ENCODE measurements around the gene CRLF2.
"Not testable (repeated sequence)": the region's sequence is repeated elsewhere in the genome, so short reads cannot be mapped to it uniquely, and the experiment has no call there.

The CRLF2 gene

DNA sequence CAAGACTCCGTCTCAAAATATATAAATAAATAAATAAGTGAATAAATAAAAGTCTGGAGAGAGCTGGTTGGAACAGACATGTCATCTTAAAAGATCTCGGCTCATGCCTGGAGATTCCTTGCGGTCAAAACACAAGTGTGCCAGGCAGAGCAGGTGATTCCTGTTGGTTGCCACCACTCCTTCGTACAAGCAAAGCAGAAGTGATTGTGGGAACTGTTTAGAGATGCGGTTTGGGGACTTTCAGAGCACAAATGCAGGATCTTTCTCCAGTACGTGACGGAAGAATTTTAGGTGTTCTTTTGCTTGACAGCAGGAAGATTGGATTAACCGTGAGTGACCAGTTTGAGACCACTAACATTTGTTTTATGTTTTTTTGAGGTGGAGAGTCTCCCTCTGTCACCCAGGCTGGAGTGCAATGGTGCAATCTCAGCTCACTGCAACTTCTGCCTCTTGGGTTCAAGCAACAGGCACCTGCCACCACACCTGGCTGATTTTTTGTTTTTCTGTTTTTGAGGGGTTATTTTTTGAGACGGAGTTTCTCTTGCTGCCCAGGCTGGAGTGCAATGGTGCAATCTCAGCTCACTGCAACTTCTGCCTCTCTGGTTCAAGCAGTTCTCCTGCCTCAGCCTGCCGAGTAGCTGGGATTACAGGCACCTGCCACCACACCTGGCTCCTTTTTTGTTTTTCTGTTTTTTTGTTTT, 2.8 kb upstream of the CRLF2 start:
- no peak for DNase-seq (ENCODE audit: low read depth, low spot score)

DNA sequence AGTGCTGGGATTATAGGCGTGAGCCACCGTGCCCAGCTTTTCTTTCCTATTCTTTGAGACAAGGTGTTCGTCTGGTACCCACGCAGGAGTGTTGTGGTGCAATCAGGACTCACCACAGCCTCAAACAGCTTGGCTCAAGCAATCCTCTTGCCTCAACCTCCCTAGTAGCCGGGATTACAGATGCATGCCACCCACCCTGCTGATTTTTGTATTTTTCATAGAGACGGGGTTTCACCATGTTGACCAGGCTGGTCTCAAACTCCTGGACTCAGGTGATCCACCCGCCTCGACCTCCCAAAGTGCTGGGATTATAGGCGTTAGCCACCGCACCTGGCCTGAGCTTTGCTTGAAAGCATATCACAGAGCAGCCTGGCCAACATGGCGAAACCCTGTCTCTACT, 1.5 kb upstream of the CRLF2 start:
- DNase-seq (ENCODE audit: low read depth, low spot score), result no peak

GRCh38 chrX:1210844-1211243, 1.6 kb downstream of the CRLF2 start:
- DNase-seq (ENCODE audit: low read depth, low spot score), result no peak

GRCh38 chrX:1207496-1208025, 4.9 kb downstream of the CRLF2 start:
- DNase-seq (ENCODE audit: low read depth, low spot score), result no peak

DNA sequence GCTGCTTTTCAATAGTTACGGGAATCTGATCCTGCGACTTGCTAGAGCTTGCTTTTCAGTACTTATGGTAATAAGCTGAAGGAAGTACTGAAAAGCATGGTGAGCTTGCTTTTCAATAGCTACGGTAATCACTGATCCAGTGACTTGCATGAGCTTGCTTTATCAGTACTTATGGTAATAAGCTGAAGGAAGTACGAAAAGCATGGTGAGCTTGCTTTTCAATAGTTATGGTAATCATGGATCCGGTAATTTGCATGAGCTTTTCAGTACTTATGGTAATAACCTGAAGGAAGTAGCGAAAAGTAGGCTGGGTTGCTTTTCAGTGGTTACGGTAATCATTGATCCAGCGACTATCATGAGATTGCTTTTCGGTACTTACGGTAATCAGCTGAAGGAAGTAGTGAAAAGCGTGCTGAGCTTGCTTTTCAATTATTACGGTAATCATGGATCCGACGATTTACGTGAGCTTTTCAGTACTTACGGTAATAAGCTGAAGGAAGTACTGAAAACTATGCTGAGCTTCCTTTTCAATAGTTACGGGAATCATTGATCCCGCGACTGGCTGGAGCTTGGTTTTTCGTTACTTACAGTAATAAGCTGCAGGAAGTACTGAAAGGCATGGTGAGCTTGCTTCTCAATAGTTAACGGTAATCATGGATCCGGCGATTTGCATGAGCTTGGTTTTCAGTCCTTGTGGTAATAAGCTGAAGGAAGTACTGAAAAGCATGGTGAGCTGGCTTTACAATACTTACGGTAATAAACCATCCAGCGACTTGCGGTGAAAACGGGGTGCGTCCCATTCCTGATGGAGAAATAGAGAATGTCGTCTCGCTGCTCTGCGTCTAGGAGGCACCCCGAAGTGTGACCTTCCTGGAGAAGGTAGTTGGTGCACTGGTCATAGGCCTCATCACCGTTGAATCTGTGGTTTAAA, 6.5 kb downstream of the CRLF2 start:
- peak; percentile 90 for DNase-seq (ENCODE audit: low read depth, low spot score)

DNA sequence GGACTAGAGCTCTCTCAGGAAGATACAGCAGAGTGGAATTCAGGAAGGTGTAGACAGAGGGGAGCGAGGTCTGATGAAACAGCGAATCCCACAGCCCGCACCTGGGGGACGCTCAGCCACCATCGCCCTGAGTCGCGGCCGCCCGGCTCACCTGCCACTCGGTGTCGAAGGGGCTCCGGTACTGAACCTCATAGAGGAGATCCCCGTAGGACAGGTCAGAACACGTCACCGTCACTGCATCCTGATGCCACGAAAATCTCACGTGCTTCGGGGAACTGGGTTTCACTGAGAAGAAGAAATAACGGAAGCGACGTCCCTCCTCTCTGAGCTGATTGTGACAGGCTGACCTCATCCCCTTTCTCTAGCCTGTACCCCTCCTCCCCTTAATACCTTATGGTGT, 10.2 kb downstream of the CRLF2 start:
- DNase-seq (ENCODE audit: low read depth, low spot score), result no peak

DNA sequence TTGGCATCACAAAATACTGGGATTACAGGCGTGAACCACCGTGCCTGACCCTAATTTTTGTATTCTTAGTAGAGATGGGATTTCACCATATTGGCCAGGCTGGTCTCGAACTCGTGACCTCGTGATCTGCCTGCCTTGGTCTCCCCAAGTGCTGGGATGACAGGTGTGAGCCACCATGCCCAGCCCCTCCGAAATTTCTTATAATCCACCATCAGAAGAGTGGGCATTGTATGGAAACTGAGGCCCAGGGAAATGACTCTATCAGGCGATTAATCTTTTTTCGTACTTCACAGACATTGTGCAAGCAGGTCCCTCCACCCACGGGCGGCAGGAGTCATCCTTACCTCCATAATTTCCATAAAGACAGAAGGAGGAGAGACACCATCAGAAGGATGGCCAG, 16.0 kb downstream of the CRLF2 start:
- DNase-seq (ENCODE audit: low read depth, low spot score), result no peak

GRCh38 chrX:1192196-1192595, 20.3 kb downstream of the CRLF2 start:
- DNase-seq (ENCODE audit: low read depth, low spot score), result not testable (repeated sequence)

GRCh38 chrX:1190596-1191145, 21.8 kb downstream of the CRLF2 start:
- DNase-seq (ENCODE audit: low read depth, low spot score), result no peak

DNA sequence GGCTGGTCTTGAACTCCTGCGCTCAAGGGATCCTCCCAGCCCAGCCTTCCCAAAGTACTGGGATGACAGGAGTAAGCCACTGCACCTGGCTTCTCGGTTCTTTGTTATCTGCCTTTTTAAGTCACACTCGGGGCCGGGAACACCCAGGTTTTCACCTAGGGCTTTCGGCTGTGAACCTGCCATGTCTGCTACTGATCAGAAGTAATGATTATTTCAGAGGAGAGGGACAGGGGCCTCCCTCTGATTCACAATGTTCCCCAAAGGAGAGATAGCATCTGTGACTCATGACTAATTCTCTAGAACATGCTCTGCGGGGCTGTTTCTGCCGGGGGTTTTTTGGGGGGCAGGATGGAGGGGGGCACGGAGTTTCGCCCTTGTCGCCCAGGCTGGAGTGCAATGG, 26.9 kb downstream of the CRLF2 start:
- no peak for DNase-seq (ENCODE audit: low read depth, low spot score)

DNA sequence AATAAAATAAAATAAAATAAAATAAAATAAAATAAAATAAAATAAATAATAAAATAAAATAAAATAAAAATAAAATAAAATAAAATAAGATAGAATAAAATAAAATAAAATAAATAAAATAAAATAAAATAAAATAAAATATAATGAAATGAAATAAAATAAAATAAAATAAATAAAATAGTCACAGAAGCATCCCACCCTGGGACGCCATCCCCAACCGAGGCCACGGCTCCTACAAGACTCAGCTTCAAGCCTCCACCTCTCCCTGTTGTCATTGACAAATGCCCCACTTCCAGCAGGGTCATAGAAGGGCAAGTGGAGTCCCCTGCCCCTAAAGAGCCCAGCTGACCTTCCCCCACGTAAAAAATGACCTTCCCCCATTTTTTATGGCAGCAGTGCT, 30.2 kb downstream of the CRLF2 start:
- no peak for DNase-seq (ENCODE audit: low read depth, low spot score)

GRCh38 chrX:1181661-1182060, 30.8 kb downstream of the CRLF2 start:
- DNase-seq (ENCODE audit: low read depth, low spot score), result not testable (repeated sequence)

GRCh38 chrX:1181170-1181569, 31.3 kb downstream of the CRLF2 start:
- DNase-seq (ENCODE audit: low read depth, low spot score), result no peak

DNA sequence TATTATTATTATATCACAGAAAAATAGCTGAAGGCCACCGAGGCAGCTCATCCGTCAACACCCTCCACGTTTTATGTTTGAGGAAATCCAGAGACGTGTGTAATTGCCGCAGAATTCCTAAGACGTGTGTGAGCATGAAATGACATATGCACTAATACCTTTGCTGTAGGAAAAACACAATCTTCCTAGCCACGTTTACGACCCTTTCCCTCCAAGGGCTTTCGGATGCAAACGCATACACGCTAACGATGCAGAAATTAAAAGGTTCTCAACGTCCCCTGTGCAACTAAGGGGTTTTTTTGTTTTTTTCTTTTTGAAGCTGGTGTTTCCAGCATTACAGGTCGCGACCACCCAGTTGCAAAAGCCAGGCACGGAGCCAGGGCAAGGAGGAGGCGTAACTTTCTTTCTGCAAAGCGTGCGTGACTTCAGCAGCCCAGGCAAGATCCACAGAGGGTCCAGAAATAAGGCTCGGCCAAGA, 33.8 kb downstream of the CRLF2 start:
- peak; percentile 61 for DNase-seq (ENCODE audit: low read depth, low spot score)

GRCh38 chrX:1176531-1177320, 35.7 kb downstream of the CRLF2 start:
- DNase-seq (ENCODE audit: low read depth, low spot score), result peak; percentile 41

GRCh38 chrX:1174609-1175545, 37.6 kb downstream of the CRLF2 start:
- not testable (repeated sequence) for DNase-seq (ENCODE audit: low read depth, low spot score)

DNA sequence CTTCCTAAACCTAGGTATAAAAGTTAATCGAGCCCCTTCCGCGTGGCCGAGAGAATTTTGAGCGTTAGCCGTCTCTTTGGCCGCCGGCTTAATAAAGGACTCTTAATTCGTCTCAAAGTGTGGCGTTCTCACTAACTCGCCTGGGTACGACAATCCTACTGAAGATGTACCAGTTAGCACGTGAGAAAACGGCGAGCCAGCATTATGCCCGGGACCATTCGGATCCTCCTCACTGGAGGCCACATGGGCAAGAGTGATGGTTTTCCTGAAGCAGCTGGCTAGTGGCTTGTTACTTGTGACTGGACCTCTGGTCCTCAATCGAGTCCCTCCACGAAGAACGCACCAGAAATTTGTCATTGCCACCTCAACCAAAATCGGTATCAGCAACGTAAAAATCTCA, 39.0 kb downstream of the CRLF2 start:
- DNase-seq (ENCODE audit: low read depth, low spot score), result not testable (repeated sequence)

- DNase-seq (ENCODE audit: low read depth, low spot score), result no peak
Measured at GRCh38 chrX:1172496-1172895, 40.0 kb downstream of the CRLF2 start.

DNA sequence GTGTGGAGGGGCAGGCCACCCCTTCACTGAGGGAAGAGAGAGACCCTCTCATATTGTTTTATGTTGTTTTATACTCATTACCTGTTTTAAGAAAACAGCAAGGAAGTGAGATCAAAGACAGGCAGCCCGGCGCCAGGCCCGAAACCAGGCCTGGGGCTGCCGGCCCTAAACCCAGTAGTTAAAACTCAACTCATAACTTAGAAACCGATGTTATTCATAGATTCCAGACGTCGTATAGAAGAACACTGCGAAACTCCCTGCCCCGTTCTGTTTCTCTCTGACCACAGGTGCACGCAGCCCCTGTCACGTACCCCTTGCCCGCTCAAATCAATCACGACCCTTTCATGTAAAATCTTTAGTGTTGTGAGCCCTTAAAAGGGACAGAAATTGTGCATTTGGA, 40.5 kb downstream of the CRLF2 start:
- DNase-seq (ENCODE audit: low read depth, low spot score), result not testable (repeated sequence)

DNA sequence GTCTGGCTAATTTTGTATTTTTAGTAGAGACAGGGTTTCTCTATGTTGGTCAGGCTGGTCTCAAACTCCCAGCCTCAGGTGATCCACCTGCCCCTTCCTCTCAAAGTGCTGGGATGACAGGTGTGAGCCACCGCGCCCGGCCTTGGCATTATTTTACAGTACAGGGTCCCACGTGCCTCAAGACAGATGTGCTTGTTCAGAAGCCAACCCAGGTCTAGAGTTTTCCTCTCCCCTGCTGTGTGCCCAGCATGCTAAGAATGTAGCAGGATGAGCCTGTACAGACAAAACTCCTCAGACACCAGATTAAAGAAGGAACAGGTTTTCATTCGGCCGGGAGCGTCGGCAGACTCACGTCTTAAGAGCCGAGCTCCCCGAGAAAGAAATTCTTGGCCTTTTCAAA, 42.2 kb downstream of the CRLF2 start:
- DNase-seq (ENCODE audit: low read depth, low spot score), result peak; percentile 67

All from ELF-1 (cell line).